Sciatic nerve (tissue), 2 donors: Measurements from ENCODE around the gene EIF4EBP3. TPM values are rescaled to one million over a fixed set of nuclear protein-coding genes. Genes with fewer than 3 reads are reported as not detected.

Source experiments
- ATAC-seq: fragments of 200-7000 bp; cut with Tn5 transposase; one replicate; pipeline ENCODE4 v1.9.1; 2020; ENCODE audit warnings: mild to moderate bottlenecking, moderate library complexity
- DNase-seq: peaks from one replicate; pipeline ENCODE4 v3.0.0-alpha.2; 2020; ENCODE audit warnings: low spot score
- intact Hi-C: fragments of 100-400 bp; cut with DNase I; formaldehyde crosslinking; loops from one replicate; pipeline ENCODE4 v1.14.2; 2022
- total RNA-seq: library from RNA; stranded (reverse); fragmentation: NEBNext Ultra II Directional; extraction: Animal tissue kit (Norgen Biotek cat#: 25700); gene quantifications from one replicate; pipeline ENCODE4 v1.2.1, GENCODE V29; 2021
- donor health status: DM: no; HTN: no; CAD: no.
- donor health status: DM: no; HTN: no; CAD: no.

The EIF4EBP3 gene
- 12.6 TPM for total RNA-seq

DNA sequence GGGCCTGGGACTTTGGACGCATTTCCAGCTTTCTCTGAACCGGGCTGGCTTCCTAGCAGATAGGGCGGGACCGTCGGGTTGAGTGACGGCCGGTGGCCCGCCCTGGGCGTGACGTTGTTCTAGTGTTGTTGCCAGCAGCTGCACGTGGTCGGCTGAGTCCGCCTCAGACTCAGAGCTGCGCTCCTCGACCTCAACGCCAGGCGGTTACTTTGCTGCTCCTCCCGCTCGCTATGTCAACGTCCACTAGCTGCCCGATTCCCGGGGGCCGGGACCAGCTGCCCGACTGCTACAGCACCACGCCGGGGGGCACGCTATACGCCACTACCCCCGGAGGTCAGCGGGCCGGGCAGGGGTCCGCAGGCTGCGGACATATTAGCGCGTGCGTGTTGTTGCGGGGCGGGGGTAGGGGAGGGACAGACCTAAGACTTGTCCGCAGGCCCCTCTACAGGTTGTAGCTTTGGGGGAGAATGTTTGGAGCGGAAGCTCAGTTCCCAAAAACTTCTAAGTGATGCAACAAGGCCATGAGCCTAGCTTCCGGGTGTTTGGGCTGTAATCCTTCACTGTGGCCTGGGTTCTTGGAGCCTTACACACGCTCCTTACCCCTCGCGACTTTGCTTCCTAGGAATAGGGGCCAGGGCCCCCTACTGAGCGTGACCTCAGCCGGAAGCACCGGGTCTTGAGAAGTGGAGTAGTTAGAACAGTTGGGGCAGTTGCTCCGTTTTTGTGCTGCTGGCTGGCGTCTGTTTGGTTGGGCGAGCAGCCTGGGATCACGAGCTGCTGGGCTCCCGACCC is at the start of gene EIF4EBP3:
TSS of gene EIF4EBP3 (plus strand) at position 155 of the 792 bp plus-strand sequence. CDS start at position 231, 76 bp downstream.
- ATAC-seq (peak; percentile 98), DNase-seq (peak; percentile 99)
- intact Hi-C loops: no loop called here

DNA sequence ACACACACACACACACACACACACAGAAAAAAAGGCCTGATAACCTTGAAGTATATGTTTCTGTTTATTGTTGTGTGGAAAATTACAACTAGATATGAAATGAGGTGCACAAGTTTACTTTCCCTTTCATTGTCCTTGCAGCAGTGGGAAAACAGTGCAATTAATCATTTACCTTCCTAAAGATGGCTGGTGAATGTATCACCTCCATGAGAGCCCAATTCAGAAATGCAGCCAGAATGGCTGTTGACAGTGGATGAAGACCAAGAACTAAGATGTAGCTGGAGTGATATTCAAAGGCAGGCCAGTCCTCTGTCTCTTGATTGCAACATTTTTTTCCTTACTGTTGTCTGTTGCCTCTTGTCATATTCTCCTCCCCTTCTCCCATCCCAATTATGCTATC is 49.6 kb upstream of the EIF4EBP3 start:
- intact Hi-C loops: no loop called here
- ATAC-seq (peak; percentile 24), DNase-seq (no peak)

DNA sequence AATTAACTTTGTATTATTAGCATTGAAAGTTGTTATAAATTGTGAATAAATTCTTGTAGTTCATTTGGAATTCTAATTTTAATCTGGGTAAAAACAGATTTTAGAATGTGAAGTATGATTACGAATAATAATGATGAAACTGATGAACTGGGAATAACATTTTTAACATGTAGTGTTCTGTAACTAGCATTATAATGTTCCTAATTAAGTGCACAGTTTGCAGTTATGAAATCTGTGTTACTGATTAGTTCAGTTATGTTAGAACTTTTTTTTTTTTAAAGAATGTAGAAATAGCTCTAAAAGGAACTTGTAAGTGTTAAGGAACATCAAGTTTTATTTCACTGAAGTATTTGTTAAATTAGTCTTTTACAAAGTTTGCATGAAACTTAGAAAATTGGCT is 48.9 kb upstream of the EIF4EBP3 start:
- intact Hi-C loops: no loop called here
- no peak for ATAC-seq
- DNase-seq: no peak

DNA sequence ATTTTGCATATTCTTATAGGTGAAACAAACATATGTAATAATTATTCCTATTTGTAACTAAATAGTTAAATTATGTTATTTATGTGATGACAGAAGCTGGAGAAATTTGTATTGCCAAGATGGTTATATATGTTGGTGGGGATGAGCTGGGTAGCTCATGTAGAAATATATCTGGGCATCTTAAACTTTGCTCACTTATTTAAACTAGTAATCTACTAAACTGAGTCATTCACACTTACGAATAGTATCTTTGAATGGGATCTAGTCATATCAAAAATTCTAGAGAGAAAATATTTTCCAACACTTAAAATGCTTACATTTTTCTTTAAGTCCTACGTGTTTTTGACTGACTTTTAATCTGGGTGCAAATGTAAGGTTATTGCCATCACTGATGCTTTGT is 44.6 kb upstream of the EIF4EBP3 start:
- ATAC-seq: no peak
- intact Hi-C loops: no loop called here

DNA sequence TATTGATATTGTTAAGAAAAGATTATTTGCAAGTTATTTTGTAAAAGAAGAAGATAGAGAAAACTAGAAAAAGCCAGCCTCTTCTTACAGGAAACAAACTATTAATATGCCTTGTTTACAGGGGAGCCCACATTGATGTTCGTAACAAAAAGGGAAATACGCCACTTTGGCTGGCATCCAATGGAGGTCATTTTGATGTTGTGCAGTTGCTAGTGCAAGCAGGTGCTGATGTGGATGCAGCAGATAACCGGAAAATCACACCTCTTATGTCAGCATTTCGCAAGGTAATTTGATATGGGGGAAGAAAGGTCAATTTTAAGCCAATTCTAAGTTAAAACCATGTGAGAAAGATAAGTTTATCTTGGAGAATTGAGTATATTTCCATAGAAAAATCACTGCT is 37.6 kb upstream of the EIF4EBP3 start:
- ATAC-seq (no peak), DNase-seq (no peak)
- intact Hi-C loops: no loop called here

More for the DNA sequence above, 44.6 kb upstream of the EIF4EBP3 start:
- DNase-seq: no peak

DNA sequence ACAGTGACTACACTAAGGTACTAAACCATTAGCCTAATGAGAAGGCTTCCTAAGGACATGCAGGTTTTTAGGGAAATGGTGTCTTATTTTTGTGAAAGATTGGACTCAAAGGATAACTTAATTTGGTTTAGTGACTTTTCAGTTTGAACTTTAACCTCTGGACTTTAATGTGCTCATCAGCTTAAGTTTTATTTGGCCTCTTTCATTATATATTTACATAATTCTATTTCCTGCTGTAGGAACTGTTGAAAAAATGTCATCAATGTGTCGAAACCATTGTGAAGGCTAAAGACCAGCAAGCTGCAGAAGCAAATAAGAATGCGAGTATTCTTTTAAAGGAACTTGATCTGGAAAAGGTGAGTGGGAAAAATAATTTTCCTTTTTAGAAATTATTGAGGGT is 34.3 kb upstream of the EIF4EBP3 start:
- intact Hi-C loops: no loop called here
- ATAC-seq (no peak), DNase-seq (no peak)

DNA sequence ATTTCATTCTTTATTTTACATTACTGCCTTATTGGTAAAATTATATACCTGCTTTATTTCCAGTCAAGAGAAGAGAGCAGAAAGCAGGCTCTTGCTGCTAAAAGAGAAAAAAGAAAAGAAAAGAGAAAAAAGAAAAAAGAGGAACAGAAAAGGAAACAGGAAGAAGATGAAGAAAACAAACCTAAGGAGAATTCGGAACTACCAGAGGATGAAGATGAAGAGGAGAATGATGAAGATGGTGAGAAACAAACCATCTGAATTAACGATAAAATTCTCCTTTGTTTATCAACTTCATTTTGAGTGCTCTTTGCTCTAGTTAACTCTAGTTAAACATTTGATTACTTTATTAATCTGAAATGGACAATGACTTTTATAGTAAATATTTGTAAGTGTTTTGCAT is 23.5 kb upstream of the EIF4EBP3 start:
- DNase-seq (no peak), ATAC-seq (no peak)
- intact Hi-C loops: no loop called here

DNA sequence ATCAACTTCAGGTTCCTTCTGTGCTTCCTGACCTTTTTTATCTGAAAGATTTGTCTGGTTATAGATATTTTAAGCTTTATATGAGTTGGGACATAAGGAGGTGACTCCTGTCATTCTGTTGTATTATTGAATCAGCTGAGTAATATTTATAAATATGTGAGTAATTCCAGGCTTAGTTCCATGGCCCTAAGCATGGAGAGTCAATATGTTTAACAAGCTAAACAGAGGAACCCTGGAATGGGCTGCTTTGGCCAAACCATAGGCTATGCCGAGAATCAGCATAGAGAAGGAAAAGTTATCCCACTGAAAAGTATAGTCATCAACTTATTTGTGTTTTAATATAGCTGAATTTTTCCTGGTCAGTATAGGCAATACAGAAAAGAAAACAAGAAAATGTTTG is 7.2 kb upstream of the EIF4EBP3 start:
- intact Hi-C loops: no loop called here
- DNase-seq: no peak
- ATAC-seq: no peak

DNA sequence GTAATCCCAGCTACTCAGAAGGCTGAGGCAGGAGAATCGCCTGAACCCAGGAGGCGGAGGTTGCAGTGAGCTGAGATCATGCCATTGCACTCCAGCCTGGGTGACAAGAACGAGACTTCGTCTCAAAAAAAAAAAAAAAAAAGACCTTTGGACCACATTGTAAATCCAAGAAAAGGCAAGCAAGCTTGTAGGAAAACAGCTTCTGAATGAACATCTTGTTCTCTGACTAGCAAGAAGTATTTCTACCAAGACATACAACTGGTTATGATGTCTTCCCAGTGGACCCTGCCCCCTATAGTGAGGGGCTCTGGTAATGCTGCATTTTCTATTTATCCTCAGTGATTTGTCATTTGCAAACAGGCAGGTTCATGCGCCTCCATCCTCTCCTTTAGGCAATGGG is 4.5 kb upstream of the EIF4EBP3 start:
- no peak for DNase-seq
- ATAC-seq: no peak
- intact Hi-C loops: no loop called here

DNA sequence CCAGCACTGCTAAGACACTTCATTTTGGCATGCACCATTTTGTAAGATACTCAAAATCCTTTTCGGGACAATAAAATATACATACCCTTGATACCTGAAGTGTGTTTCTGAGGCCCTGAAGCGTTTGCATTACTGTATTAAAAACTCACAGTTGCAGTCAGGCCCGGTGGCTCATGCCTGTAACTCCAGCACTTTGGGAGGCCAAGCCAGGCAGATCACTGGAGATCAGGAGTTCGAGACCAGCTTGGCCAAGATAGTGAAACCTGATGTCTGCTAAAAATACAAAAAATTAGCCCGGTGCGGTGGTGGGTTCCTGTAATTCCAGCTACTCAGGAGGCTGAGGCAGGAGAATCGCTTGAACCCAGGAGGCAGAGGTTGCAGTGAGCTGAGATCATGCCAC is 2.5 kb upstream of the EIF4EBP3 start:
- intact Hi-C loops: no loop called here
- no peak for ATAC-seq
- DNase-seq: no peak

DNA sequence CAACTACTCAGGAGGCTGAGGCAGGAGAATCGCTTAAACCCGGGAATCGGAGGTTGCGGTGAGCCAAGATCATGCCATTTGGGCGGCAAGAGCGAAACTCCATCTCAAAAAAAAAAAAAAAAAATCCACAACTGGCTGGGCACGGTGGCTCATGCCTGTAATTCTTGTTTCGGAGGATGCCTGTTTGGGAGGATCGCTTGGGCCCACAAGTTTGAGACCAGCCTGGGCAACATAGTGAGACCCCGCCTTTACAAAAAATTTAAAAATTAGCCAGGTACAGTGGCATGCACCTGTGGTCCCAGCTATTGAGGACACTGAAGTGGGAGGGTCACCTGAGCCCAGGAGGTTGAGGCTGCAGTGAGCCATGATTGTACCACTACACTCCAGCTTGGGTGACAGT is 1.9 kb upstream of the EIF4EBP3 start:
- DNase-seq (no peak), ATAC-seq (no peak)
- intact Hi-C loops: no loop called here

DNA sequence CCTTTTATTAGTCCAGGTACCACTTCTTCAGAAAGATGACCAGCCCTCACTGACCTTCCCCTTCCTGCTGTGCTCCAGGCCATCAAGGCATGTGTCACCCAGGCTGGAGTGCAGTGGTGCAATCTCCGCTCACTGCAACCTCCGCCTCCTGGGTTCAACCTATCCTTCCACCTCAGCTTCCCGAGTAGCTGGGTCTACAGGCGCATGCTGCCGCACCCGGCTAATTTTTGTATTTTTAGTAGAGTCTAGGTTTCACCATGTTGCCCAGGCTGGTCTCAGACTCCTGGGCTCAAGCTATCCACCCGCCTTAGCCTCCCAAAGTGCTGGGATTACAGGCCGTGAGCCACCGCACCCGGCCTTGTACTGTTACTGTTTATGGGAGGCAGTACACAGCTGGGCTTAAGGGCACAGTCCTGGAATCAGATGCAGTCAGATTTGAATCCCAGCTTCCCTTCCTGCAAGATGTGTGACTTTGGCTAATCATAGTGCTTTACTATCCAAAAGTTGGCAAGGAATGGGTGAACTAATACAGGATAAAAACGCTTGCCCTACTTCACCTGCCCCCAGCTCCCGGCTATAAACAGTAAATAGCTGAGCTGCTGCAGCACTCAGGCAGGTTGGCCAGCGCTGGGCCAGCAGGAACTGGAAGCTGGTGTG is 483 bp upstream of the EIF4EBP3 start:
- DNase-seq: no peak
- intact Hi-C loops: no loop called here
- peak; percentile 0 for ATAC-seq

DNA sequence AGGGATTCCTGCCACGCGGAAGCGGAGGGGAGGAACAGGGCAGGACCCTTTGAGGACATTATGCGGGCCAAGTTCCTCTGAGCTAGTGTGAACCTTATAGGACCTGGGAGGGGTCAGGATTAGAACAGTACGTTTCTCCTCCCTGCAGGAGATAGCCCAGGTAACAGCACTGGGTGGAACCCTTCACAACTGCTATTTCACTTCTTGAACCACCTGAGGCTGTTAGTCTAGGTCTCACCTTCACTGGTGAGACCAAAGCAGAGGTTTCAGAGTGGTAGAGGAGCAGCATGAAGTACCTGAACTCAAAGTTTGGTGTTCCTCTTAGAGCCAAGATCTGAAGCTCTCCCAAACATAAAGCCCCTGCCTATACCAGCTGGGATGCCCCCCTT is 832 bp downstream of the EIF4EBP3 start:
- DNase-seq (no peak), ATAC-seq (peak; percentile 84)
- intact Hi-C loops: no loop called here

DNA sequence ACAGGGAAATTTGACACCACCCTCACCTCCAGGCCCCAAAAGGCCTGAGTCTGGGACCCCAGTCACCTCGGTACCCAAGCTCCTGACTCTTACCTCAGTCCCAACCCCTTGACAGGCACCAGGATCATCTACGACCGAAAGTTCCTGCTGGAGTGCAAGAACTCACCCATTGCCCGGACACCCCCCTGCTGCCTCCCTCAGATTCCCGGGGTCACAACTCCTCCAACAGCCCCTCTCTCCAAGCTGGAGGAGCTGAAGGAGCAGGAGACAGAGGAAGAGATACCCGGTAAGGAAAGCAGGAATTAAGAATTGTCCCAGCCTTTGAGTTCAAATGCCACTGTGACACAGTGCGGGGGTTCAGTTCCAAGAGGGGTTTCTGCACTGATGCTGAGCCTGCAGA is 1.3 kb downstream of the EIF4EBP3 start:
- DNase-seq: no peak
- no peak for ATAC-seq
- intact Hi-C loops: no loop called here

DNA sequence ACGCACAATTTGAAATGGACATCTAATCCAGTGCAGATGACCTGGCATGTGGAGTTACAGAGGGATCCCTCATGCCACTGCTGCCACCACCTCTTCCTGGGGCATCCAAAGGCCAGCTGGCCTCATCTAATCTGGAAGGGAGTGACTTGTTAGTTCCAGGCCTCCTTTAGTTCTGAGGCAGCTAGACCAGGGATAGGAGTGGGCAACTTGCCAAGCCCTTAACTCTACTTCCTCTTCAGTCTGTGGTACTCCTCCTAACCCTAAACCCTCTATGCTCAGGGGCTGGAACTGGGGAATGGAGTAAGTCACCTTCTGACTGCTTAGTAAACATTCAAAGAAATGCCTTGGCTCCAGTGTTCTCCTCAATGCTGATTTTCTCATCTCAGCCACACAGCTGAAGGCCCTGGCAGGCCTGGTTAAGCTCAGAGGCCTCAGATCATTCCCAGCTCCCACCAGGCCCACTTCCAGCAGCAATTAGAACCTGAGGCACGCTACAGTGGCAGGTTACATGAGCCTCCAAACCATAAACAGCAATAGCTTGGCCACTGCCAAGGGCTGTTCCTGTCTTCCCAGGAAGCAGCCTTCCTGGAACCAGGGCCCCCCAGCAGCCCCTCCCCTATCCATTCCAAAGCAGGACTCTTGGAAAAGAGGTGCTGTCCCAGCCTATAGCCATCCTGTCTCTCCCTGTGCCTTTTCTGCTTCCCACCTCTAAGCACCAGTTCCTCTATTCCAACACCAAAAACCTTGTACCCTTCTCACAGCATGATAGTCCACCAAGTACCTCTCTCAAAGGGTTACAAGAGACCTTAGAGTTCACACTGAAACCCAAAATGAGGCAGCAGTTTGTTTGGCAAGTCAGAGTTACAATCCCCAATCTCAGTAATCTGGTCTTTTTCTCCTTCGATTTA is 2.0 kb downstream of the EIF4EBP3 start:
- no peak for ATAC-seq
- intact Hi-C loops: no loop called here
- DNase-seq: no peak

DNA sequence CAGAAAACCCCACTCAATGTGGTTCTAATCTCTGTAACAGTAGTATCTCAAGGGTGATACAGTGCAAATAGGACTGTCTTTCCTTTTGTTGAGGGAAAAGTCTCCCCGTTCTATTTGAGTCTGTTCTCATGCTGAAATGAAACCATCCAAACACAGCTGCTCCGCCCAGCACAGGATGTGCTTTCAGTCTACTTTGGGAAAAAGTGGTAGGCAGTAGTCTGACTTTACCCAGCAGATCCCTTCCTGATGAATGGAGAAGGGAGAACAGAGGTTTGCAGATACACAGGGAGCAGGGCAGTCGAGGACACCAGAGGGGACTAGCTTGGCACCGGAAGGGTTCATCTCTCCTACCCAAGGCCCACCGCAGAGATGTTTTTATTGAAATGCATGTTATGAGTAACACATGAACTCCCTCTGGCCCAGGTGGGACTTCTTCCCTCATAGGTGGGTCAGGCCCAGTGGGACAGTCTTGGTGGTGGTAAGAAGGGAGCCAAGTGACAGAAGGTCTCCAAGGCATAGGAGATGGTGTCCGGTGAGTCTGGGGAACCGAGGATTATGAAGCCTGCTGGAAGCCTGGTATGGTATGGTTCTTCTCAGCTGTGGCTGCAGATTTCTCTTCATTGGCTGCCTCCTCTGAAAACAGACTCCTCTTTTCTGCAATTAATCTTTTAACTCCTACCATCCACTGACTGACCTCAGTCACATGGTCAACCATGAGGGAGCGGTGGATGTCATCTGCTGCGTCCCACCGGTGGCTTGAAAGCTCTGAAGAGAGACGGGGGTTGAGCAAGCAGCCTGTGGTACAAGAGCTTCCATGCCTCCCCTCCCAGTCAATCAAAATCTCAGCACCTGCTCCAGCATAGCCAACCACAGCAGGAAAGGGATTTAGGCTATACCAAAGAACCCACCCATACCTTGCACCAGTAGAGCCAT is 3.0 kb downstream of the EIF4EBP3 start:
- intact Hi-C loops: no loop called here
- ATAC-seq (no peak), DNase-seq (no peak)

DNA sequence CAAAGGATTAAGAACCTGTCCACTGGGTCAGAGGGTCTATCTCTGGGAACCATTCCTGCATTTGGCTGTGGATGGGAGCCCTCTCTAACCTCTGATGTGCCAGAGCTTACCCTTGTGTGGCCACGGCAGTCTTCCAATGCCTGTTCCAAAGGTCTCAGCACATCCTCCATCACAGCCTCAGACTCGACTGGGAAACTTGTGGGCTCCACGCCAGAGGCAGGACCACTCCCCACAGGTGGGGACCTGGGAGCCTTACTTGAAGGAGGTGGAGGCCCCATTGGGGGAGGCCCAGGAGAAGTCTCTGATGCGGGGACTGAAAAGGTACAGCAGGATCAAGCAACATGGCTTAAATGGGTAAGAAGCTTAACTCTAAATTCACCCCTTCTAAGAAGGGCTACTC is 4.4 kb downstream of the EIF4EBP3 start:
- intact Hi-C loops: no loop called here
- ATAC-seq: no peak
- DNase-seq: no peak

DNA sequence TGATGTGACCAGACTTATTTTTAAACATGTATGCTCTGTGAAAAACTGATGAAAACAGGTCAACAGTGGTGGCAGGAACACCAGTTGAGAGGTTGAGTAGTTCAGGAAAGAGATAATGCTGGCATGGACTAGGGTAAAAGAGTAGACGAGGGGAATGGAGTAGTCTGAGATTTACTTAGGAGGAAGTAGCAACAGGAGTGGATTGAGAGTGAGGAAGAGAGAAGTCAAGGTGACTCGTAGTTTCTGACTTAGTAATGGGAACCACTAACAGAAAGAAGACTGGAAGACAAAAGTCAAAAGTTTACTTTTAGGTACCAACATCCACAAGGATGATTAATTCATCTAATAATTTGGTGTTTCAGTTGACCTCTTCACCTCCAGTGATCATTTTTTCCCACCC is 6.2 kb downstream of the EIF4EBP3 start:
- intact Hi-C loops: no loop called here
- DNase-seq (no peak), ATAC-seq (no peak)

DNA sequence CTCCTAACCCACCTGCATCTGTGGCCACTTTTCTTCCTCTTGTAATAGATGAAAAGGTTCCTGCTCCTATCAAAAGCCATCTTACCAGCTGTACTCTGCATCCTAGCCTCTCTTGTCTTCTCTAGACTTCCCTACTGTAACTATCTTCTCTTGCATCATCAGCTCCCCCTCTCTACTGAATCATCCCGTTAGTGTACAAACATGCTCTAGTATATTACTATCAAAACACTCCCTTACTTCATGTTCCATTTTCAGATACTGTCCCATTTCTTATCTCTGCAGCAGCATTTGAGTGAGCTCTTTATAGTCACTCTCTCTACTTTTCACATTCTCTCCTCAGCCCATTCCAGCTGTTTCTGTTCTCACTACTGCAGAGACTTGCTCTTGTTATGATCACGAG is 7.0 kb downstream of the EIF4EBP3 start:
- DNase-seq: no peak
- intact Hi-C loops: no loop called here
- ATAC-seq: no peak
